ENCODE measurements around the gene PIP4K2B. TPM values are rescaled to one million over a fixed set of nuclear protein-coding genes. Genes with fewer than 3 reads are reported as not detected.
"Not testable (repeated sequence)": the region's sequence is repeated elsewhere in the genome, so short reads cannot be mapped to it uniquely, and the experiment has no call there.

The PIP4K2B gene
- total RNA-seq, 2 experiments from 2014 or later = 37.3 to 47.1 TPM

GRCh38 chr17:38733982-38734973 is 65.1 kb downstream of the PIP4K2B start:
- CTCF ChIA-PET = interaction anchor here (0.7 to 3.2 kb wide), 25 partner anchors 10 to 184 kb away, joined by 3 to 49 read pairs (median 6); partner anchors contain the start of genes EPOP, MLLT6 and PSMB3
- POLR2A ChIA-PET = interaction anchor here (0.6 kb wide), 1 partner anchor 13 kb away, joined by 3 read pairs; no protein-coding TSS in a partner anchor

GRCh38 chr17:38733282-38733981 is 65.9 kb downstream of the PIP4K2B start:
- ChIA-PET POLR2A (no interaction called here), CTCF (interaction anchor here (1.3 to 3.2 kb wide), 6 partner anchors 12 to 57 kb away, joined by 7 to 49 read pairs (median 14); partner anchors contain the start of genes EPOP and PSMB3)

- CTCF ChIA-PET = interaction anchor here (1.8 to 2.6 kb wide), 5 partner anchors 12 to 64 kb away, joined by 6 to 49 read pairs (median 7); partner anchors contain the start of gene EPOP
- POLR2A ChIA-PET = no interaction called here
These were observed 66.7 kb downstream of the PIP4K2B start for GRCh38 chr17:38732376-38733281.

- ChIA-PET POLR2A (interaction anchor here (0.9 to 1.4 kb wide), 4 partner anchors 22 to 30 kb away, joined by 3 to 5 read pairs (median 3); partner anchors contain the start of gene MLLT6), CTCF (interaction anchor here (0.6 to 2.5 kb wide), 9 partner anchors 12 to 850 kb away, joined by 3 to 12 read pairs (median 6); partner anchors contain the start of genes EPOP, MLLT6 and PSMB3)
These were observed 67.6 kb downstream of the PIP4K2B start for GRCh38 chr17:38731526-38732294.

GRCh38 chr17:38730526-38731379 is 68.6 kb downstream of the PIP4K2B start:
- POLR2A ChIA-PET = interaction anchor here (0.7 to 1.4 kb wide), 8 partner anchors 12 to 95 kb away, joined by 3 to 5 read pairs (median 4); partner anchors contain the start of genes CWC25 and MLLT6

GRCh38 chr17:38729886-38730525 is 69.3 kb downstream of the PIP4K2B start, which contains the start of gene CISD3:
CISD3 (plus strand) TSS chr17:38730341; CDS start chr17:38730359, 18 bp downstream.
- ChIA-PET CTCF (interaction anchor here (1.0 to 2.5 kb wide), 8 partner anchors 10 to 423 kb away, joined by 3 to 12 read pairs (median 5); partner anchors contain the start of genes EPOP and MLLT6), POLR2A (interaction anchor here (0.9 to 1.3 kb wide), 3 partner anchors 12 to 54 kb away, joined by 3 to 4 read pairs (median 4); no protein-coding TSS in a partner anchor)

More at GRCh38 chr17:38730526-38731379, 68.6 kb downstream of the PIP4K2B start:
- CTCF ChIA-PET = interaction anchor here (0.6 to 2.5 kb wide), 11 partner anchors 11 to 849 kb away, joined by 3 to 12 read pairs (median 4); partner anchors contain the start of genes EPOP, MLLT6 and PSMB3

- ChIA-PET CTCF (interaction anchor here (1.1 to 3.1 kb wide), 6 partner anchors 10 to 424 kb away, joined by 3 to 20 read pairs (median 6); no protein-coding TSS in a partner anchor), POLR2A (interaction anchor here (2.5 kb wide), 1 partner anchor 25 kb away, joined by 17 read pairs; the partner anchor contains the start of gene MLLT6)
These were observed 69.9 kb downstream of the PIP4K2B start for GRCh38 chr17:38729368-38729885.

GRCh38 chr17:38728290-38728831 is 71.0 kb downstream of the PIP4K2B start:
- POLR2A ChIA-PET = interaction anchor here (0.8 to 2.5 kb wide), 4 partner anchors 17 to 27 kb away, joined by 3 to 17 read pairs (median 8); partner anchors contain the start of gene MLLT6

GRCh38 chr17:38727736-38728135 is 71.6 kb downstream of the PIP4K2B start:
- ChIA-PET POLR2A (interaction anchor here (0.8 to 2.5 kb wide), 6 partner anchors 9 to 143 kb away, joined by 3 to 17 read pairs (median 6); partner anchors contain the start of gene MLLT6), CTCF (interaction anchor here (0.8 to 3.1 kb wide), 11 partner anchors 11 to 170 kb away, joined by 3 to 20 read pairs (median 3); partner anchors contain the start of gene EPOP)

More at GRCh38 chr17:38728290-38728831, 71.0 kb downstream of the PIP4K2B start:
- CTCF ChIA-PET = interaction anchor here (0.7 to 3.1 kb wide), 15 partner anchors 9 to 425 kb away, joined by 3 to 20 read pairs (median 3); partner anchors contain the start of gene EPOP

- POLR2A ChIA-PET = not testable (repeated sequence)
- CTCF ChIA-PET = interaction anchor here (0.6 kb wide), 1 partner anchor 212 kb away, joined by 3 read pairs; no protein-coding TSS in a partner anchor
These were observed 73.2 kb downstream of the PIP4K2B start for GRCh38 chr17:38726145-38726544.

GRCh38 chr17:38725066-38725465 is 74.3 kb downstream of the PIP4K2B start:
- ChIA-PET POLR2A (no interaction called here), CTCF (interaction anchor here (1.7 kb wide), 1 partner anchor 10 kb away, joined by 5 read pairs; no protein-coding TSS in a partner anchor)

- ChIA-PET POLR2A (no interaction called here), CTCF (interaction anchor here (1.7 kb wide), 1 partner anchor 10 kb away, joined by 5 read pairs; no protein-coding TSS in a partner anchor)
These were observed 74.9 kb downstream of the PIP4K2B start for GRCh38 chr17:38724337-38724988.

GRCh38 chr17:38721802-38722201 is 77.6 kb downstream of the PIP4K2B start:
- ChIA-PET POLR2A (interaction anchor here (0.5 kb wide), 1 partner anchor 18 kb away, joined by 3 read pairs; no protein-coding TSS in a partner anchor), CTCF (interaction anchor here (0.9 to 1.0 kb wide), 2 partner anchors 13 to 46 kb away, joined by 3 read pairs; no protein-coding TSS in a partner anchor)

- POLR2A ChIA-PET = interaction anchor here (0.6 to 2.2 kb wide), 2 partner anchors 14 kb away, joined by 3 to 6 read pairs; no protein-coding TSS in a partner anchor
- CTCF ChIA-PET = interaction anchor here (0.7 to 2.1 kb wide), 2 partner anchors 10 kb away, joined by 3 to 6 read pairs; no protein-coding TSS in a partner anchor
These were observed 78.4 kb downstream of the PIP4K2B start for GRCh38 chr17:38720941-38721340.

All from activated CD8-positive, alpha-beta memory T cell treated with anti-CD3 and anti-CD28 coated beads for 36 hours (primary cell).